Measurements from ENCODE around the gene KNG1. TPM values are rescaled to one million over a fixed set of nuclear protein-coding genes. Genes with fewer than 3 reads are reported as not detected.

KNG1 gene
- total RNA-seq, 1 experiment from 2014 or later, result not detected

DNA sequence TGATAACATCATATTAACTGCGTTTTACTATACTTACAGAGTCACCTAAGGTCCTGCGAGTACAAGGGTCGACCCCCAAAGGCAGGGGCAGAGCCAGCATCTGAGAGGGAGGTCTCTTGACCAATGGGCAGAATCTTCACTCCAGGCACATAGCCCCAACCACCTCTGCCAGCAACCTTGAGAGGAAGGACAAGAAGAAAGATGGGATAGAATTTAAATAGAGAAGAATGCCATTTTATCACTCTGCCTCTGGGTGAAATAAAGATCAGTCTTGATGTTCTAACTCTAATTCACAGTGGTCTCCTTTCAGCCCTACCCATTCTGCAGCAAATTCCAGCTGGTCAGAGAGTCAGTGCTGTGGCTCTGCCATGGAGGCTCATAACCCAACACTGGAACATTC lies 26.5 kb downstream of the KNG1 start:
- no TSS peak for BruUV-seq (replicated peaks)
- no peak for TF ChIP-seq EZH2 (IDR thresholded peaks at IDR 0.05; ENCODE audit: borderline replicate concordance, low read depth, low read length, poor library complexity, severe bottlenecking)
- TF ChIP-seq CTCF (conservative IDR thresholded peaks at IDR 0.05; ENCODE audit: low read depth, low read length), result no peak
- POLR2A ChIA-PET (ENCODE audit: low non-redundant PET), result no interaction called here
- peaks cover 4% of the 10 kb centered on the region for H3K4me1 ChIP-seq (ENCODE audit: insufficient read depth, low read length, poor library complexity, severe bottlenecking)
- H3K9me3 ChIP-seq (ENCODE audit: low read depth, low read length, poor library complexity, severe bottlenecking), result no peaks in the 10 kb centered on the region
- H3K4me3 ChIP-seq (ENCODE audit: low read depth, low read length, poor library complexity, severe bottlenecking), result no peak overlapping the region
- H3K27me3 ChIP-seq (replicated peaks; ENCODE audit: insufficient read depth, low read depth, low read length, poor library complexity), result no peaks in the 10 kb centered on the region
- intact Hi-C loops (cut with micrococcal nuclease; ENCODE audit: unreplicated experiment), result no loop called here
- DNase-seq (ENCODE audit: low spot score), result no peak
- CTCF ChIA-PET, result no interaction called here
- H3K36me3 ChIP-seq (ENCODE audit: insufficient read depth, low read length, poor library complexity, severe bottlenecking), result no peaks in the 10 kb centered on the region
- no peak overlapping the region for H3K27ac ChIP-seq (ENCODE audit: low read depth, low read length, poor library complexity, severe bottlenecking)

DNA sequence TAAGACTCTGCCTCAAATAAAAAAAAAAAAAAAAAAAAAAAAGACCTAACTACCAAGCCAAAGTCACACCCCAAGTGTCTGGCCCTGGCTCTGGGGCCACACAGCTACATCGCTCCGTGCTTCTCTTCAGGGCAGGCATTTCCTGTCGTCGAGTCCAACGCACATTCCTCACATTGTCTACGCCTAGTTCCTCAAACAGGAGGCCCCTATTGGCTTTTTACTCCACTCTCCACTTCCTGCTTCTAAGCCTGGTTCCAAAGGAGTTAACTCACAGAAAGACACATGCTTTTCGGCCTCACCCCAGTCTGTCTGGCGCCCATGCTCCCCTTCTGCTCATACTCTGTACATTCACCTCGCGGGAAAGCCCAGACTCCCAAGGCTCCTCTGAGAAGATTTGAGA lies 28.8 kb downstream of the KNG1 start:
- Histone ChIP-seq H3K27me3 (replicated peaks; ENCODE audit: insufficient read depth, low read depth, low read length, poor library complexity) (no peaks in the 10 kb centered on the region), H3K4me3 (ENCODE audit: low read depth, low read length, poor library complexity, severe bottlenecking) (no peak overlapping the region), H3K36me3 (ENCODE audit: insufficient read depth, low read length, poor library complexity, severe bottlenecking) (no peaks in the 10 kb centered on the region), H3K9me3 (ENCODE audit: low read depth, low read length, poor library complexity, severe bottlenecking) (no peaks in the 10 kb centered on the region), H3K4me1 (ENCODE audit: insufficient read depth, low read length, poor library complexity, severe bottlenecking) (peaks cover 4% of the 10 kb centered on the region), H3K27ac (ENCODE audit: low read depth, low read length, poor library complexity, severe bottlenecking) (no peak overlapping the region)
- ChIA-PET CTCF (interaction anchor here (0.6 kb wide), 1 partner anchor 284 kb away, joined by 5 read pairs; no protein-coding TSS in a partner anchor), POLR2A (ENCODE audit: low non-redundant PET) (no interaction called here)
- DNase-seq (ENCODE audit: low spot score), result peak; percentile 90
- intact Hi-C loops (cut with micrococcal nuclease; ENCODE audit: unreplicated experiment), result no loop called here
- no TSS peak for BruUV-seq (replicated peaks)
- no peak for TF ChIP-seq CTCF (conservative IDR thresholded peaks at IDR 0.05; ENCODE audit: low read depth, low read length)
- TF ChIP-seq EZH2 (IDR thresholded peaks at IDR 0.05; ENCODE audit: borderline replicate concordance, low read depth, low read length, poor library complexity, severe bottlenecking), result no peak

- intact Hi-C loops (cut with micrococcal nuclease; ENCODE audit: unreplicated experiment), result no loop called here
- DNase-seq (ENCODE audit: low spot score), result no peak
- Histone ChIP-seq H3K4me1 (ENCODE audit: insufficient read depth, low read length, poor library complexity, severe bottlenecking) (peaks cover 4% of the 10 kb centered on the region), H3K9me3 (ENCODE audit: low read depth, low read length, poor library complexity, severe bottlenecking) (no peaks in the 10 kb centered on the region), H3K4me3 (ENCODE audit: low read depth, low read length, poor library complexity, severe bottlenecking) (no peak overlapping the region), H3K36me3 (ENCODE audit: insufficient read depth, low read length, poor library complexity, severe bottlenecking) (no peaks in the 10 kb centered on the region), H3K27me3 (replicated peaks; ENCODE audit: insufficient read depth, low read depth, low read length, poor library complexity) (no peaks in the 10 kb centered on the region), H3K27ac (ENCODE audit: low read depth, low read length, poor library complexity, severe bottlenecking) (no peak overlapping the region)
- ChIA-PET POLR2A (ENCODE audit: low non-redundant PET) (no interaction called here), CTCF (no interaction called here)
- TF ChIP-seq EZH2 (IDR thresholded peaks at IDR 0.05; ENCODE audit: borderline replicate concordance, low read depth, low read length, poor library complexity, severe bottlenecking) (no peak), CTCF (conservative IDR thresholded peaks at IDR 0.05; ENCODE audit: low read depth, low read length) (no peak)
- no TSS peak for BruUV-seq (replicated peaks)
Observed at GRCh38 chr3:186750316-186750715, 33.2 kb downstream of the KNG1 start.

Measured in A673 (cell line).